Thyroid gland (tissue), 4 donors: ENCODE results near the gene MS4A6A. TPM values are rescaled to one million over a fixed set of nuclear protein-coding genes. Genes with fewer than 3 reads are reported as not detected.
"Not testable (repeated sequence)": the region's sequence is repeated elsewhere in the genome, so short reads cannot be mapped to it uniquely, and the experiment has no call there.

Experiments
- DNase-seq, 2 donors: peaks; one replicate each; pipeline ENCODE4 v3.0.0-alpha.2; 2019
- H3K27ac ChIP-seq, 3 donors: fragments of 200-600 bp; sonication (generic); 1 replicate in 2 of 3; 2 replicates in 1 of 3; pipeline ENCODE4 v1.5.1; 2016 to 2019; ENCODE audit warnings: mild to moderate bottlenecking in 1 of 3, moderate library complexity in 1 of 3
- H3K27me3 ChIP-seq: fragments of 200-600 bp; sonication (generic); one replicate; pipeline ENCODE4 v1.5.1; 2019
- H3K36me3 ChIP-seq, 2 donors: fragments of 200-600 bp; sonication (generic); one replicate each; pipeline ENCODE4 v1.5.1; 2016 to 2019
- H3K4me1 ChIP-seq, 2 donors: fragments of 200-600 bp; sonication (generic); one replicate each; pipeline ENCODE4 v1.5.1; 2017 to 2019
- H3K4me3 ChIP-seq, 3 donors: fragments of 200-600 bp; sonication (generic); replicated peaks in 1 of 3; 1 replicate in 2 of 3; 2 replicates in 1 of 3; pipeline ENCODE4 v1.5.1; 2016; ENCODE audit warnings: mild to moderate bottlenecking in 1 of 3
- H3K9me3 ChIP-seq: fragments of 200-600 bp; sonication (generic); one replicate; pipeline ENCODE4 v1.5.1; 2017
- POLR2A ChIP-seq, 2 donors: fragments of 450-650 bp; IDR thresholded peaks; one replicate each; pipeline ENCODE4 v1.6.1; 2017; ENCODE audit warnings: antibody characterized with exemption in 2 of 2, mild to moderate bottlenecking in 2 of 2, moderate library complexity in 1 of 2
- WGBS, 2 donors: methylation state at CpG; one replicate each; pipeline ENCODE4 v1.1.5; 2017; 5-methylcytosine and 5-hydroxymethylcytosine counted together
- intact Hi-C: fragments of 100-400 bp; cut with DNase I; formaldehyde crosslinking; loops from one replicate; pipeline ENCODE4 v1.15.1; 2023
- total RNA-seq, 4 donors: library from RNA; depleted of rRNA; stranded (reverse); fragments of >200 nt; gene quantifications; one replicate each; pipeline ENCODE4 v1.2.3, GENCODE V29; 2016
- TF ChIP-seq, protein P1 (sequence below), 6 experiments: fragments of 200-600 bp in 3 of 6; fragments of 450-650 bp in 3 of 6; sonication (generic) in 3 of 6; IDR thresholded peaks; one replicate each; pipeline ENCODE4 v1.5.1; 2016 to 2019; ENCODE audit warnings: antibody characterized with exemption in 6 of 6, mild to moderate bottlenecking in 2 of 6, inconsistent platforms in 1 of 6, moderate library complexity in 1 of 6

Gene MS4A6A
- total RNA-seq, 4 donors from 2014 or later = 12.1 to 51.6 (median 36.9) TPM

DNA sequence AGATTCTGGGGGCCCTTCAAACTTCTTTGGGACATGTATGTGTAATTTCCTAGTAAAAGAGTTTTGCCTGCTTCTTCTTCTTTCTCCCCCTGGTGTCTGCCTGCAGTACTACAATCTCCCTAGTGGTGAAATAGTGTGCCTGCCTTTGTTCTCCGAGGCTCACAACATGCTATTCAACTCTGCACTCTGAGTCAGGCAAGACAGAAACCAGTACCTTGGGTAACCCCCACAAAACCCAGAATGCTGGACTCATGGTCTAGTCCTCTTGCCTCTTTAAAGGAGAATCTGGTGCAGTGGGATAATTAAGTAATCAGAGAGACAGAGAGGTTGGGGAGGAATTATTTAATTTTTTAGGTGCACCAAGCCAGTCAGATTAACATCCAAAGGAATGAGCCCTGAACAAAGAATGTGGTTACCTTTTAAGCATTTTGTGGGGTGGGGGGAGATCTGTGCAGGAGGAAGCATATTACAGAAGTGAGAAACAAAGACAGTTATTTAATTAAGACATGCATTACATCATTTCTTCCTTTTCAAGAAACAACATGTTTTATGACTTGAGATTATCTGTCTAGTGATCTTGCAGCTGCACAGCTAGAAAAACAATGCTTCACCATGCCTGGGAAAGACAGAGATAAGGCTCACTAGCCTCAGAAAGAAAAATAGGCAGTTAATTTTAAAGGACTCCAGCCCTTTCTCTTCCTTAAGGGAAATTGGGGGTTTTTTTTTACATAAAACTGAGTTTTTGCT, 11.0 kb upstream of the MS4A6A start:
- H3K36me3 ChIP-seq = no peaks in the 10 kb centered on the region
- TF ChIP-seq POLR2A (IDR thresholded peaks at IDR 0.05) = no peak
- TF ChIP-seq, protein P1, sequence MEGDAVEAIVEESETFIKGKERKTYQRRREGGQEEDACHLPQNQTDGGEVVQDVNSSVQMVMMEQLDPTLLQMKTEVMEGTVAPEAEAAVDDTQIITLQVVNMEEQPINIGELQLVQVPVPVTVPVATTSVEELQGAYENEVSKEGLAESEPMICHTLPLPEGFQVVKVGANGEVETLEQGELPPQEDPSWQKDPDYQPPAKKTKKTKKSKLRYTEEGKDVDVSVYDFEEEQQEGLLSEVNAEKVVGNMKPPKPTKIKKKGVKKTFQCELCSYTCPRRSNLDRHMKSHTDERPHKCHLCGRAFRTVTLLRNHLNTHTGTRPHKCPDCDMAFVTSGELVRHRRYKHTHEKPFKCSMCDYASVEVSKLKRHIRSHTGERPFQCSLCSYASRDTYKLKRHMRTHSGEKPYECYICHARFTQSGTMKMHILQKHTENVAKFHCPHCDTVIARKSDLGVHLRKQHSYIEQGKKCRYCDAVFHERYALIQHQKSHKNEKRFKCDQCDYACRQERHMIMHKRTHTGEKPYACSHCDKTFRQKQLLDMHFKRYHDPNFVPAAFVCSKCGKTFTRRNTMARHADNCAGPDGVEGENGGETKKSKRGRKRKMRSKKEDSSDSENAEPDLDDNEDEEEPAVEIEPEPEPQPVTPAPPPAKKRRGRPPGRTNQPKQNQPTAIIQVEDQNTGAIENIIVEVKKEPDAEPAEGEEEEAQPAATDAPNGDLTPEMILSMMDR (IDR thresholded peaks at IDR 0.05) = peak; percentile 11 to 40 (median 25)
- intact Hi-C loops = no loop called here
- H3K27ac ChIP-seq = no peak overlapping the region
- no peaks in the 10 kb centered on the region for H3K4me1 ChIP-seq
- no peak overlapping the region for H3K4me3 ChIP-seq
- DNase-seq = peak in 1 of 2 donors; percentile 12
- WGBS, 2 donors = 14 to 20% methylated on average over 1 of the region's 1 CpG
- no peaks in the 10 kb centered on the region for H3K27me3 ChIP-seq
- no peaks in the 10 kb centered on the region for H3K9me3 ChIP-seq

DNA sequence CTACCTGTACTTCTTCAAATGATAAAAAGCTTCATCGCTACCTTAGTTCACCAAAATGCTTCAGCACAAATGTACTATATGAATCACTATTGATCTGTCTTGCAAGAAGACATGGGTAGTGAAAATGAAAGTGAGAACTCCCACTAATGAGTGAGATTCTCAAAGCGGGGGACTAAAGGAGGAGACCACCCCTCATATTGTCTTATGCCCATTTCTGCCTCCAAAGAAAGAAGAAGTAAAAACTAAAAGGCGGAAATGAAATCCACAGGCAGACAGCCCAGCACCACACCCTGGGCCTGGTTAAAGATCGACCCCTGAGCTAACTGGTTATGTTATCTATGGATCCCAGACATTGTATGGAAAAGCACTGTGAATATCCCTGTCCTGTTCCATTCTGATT, 9.7 kb upstream of the MS4A6A start:
- H3K27ac ChIP-seq, H3K4me1 ChIP-seq, DNase-seq, intact Hi-C loops, H3K9me3 ChIP-seq, H3K27me3 ChIP-seq, H3K4me3 ChIP-seq, H3K36me3 ChIP-seq: not testable (repeated sequence)
- 87 to 94% methylated on average over 4 of the region's 4 CpGs for WGBS, 2 donors

DNA sequence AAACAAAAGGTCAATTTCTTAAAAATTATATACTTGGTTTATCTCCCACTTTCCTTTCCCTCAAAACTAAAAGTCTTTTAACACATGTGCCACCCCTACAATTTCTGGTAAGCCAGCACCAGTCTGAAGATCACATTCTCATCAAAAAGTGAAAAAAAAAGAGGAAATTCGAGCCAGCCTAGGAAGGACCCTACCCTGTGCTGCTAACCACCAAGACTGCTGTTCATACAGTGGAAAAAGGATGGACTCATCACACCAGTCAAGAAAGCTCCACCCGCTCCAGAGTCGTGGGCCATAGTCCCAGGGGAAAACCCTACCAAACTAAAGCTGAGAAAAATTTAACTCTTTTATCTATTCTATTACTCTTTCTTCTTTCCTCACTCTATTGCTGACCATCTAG, 5.6 kb upstream of the MS4A6A start:
- H3K4me1 ChIP-seq, H3K4me3 ChIP-seq, H3K36me3 ChIP-seq, DNase-seq, H3K9me3 ChIP-seq, H3K27me3 ChIP-seq, H3K27ac ChIP-seq, intact Hi-C loops: not testable (repeated sequence)
- 47 to 59% methylated on average over 3 of the region's 3 CpGs for WGBS, 2 donors

DNA sequence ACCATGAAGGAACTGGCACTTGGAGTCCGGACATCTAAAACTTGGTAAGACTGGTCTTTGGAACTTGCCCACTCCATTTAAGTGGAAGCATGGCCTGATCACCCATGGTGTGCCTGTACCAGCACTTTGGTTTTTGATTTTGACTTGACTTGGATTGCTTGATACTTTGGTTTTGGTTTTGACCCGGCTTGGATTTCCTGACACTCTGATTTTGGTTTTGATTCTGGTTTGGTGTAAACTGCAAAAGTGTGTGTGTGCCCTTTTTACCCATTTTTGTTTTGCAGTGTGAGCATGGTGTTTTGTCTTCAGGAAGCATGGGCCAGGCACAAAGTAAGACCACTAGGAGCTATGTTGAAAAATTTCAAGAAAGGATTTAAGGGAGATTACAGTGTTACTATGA, 3.2 kb upstream of the MS4A6A start:
- 91 to 94% methylated on average over 2 of the region's 2 CpGs for WGBS, 2 donors
- H3K4me3 ChIP-seq, DNase-seq, H3K9me3 ChIP-seq, H3K27me3 ChIP-seq, H3K36me3 ChIP-seq, H3K27ac ChIP-seq, H3K4me1 ChIP-seq, intact Hi-C loops: not testable (repeated sequence)

DNA sequence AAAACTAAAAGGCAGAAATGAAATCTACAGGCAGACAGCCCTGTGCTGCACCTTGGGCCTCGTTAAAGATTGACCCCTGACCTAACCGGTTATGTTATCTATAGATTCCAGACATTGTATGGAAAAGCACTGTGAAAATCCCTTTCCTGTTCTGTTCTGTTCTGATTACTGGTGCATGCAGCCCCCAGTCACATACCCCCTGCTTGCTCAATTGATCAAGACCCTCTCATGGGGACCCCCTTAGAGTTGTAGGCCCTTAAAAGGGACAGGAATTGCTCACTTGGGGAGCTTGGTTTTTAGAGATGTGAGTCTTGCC, 2.6 kb upstream of the MS4A6A start:
- H3K4me3 ChIP-seq, intact Hi-C loops, H3K27me3 ChIP-seq, H3K9me3 ChIP-seq, H3K4me1 ChIP-seq, H3K36me3 ChIP-seq, H3K27ac ChIP-seq, DNase-seq: not testable (repeated sequence)
- 65 to 72% methylated on average over 2 of the region's 2 CpGs for WGBS, 2 donors

DNA sequence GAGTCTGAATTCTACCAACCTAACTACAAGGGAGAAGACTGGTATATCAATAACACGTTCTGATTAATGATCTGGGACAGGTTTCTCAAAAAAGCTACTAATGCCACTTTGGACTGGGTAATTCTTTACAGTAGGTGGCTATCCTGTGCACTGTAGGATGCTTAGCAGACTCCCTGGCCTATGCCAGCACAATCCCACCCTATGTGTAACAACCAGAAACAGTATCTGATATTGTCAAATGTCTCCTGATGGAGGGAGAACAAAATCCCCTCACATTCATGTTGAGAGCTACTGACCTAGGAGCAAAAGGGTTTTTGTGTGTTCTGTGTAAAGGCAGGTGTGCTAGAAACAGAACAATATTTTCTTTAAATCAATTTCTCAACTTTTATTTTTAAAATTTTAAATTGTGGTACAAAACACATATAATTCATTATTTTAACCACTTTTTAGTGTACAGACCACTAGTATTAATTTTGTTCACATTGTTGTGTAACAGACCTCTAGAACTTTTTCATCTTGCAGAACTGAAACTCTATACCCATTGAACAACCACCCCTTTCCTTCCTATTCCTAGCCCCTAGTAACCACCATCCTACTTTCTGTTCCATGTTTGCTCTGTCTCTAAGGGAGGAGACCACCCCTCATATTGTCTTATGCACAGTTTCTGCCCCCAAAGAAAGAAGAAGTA, 2.1 kb upstream of the MS4A6A start:
- TF ChIP-seq, protein P1 (IDR thresholded peaks at IDR 0.05) = no peak
- no peak for TF ChIP-seq POLR2A (IDR thresholded peaks at IDR 0.05)
- Histone ChIP-seq H3K27ac (no peak overlapping the region), H3K4me1 (no peaks in the 10 kb centered on the region), H3K27me3 (no peaks in the 10 kb centered on the region), H3K9me3 (no peaks in the 10 kb centered on the region), H3K36me3 (no peaks in the 10 kb centered on the region), H3K4me3 (no peak overlapping the region)
- 38 to 63% methylated on average over 1 of the region's 1 CpG for WGBS, 2 donors
- intact Hi-C loops = no loop called here
- no peak for DNase-seq

DNA sequence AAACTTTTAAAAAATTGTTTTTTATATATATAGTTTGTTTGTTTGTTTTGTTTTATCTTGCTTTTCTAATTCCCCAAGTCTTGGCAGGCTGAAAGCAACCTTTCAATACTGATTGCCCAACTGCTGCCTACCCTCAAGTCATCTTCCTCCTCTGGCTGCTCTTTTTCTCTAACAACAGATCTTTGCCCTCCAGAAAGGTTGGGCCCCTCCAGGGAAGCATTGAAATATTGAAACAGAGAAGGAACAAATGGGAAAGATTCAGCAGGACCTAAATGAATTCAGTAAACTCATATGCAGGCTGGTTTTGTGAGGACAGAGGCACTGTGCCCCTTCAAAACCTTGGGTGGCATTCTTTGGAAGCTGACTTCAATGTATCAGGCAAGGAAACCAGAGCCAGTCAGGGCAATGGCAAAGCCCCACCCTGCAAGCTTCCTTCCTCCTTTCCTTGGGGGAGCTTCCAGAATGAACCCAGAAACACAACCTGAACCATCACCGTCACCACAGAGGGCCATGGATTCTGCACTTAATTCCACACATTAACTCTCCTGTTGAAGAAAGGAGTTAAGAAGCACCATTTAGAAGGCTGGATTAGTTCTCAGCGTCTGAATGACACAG, 815 bp upstream of the MS4A6A start:
- H3K4me1 ChIP-seq = no peaks in the 10 kb centered on the region
- intact Hi-C loops = no loop called here
- TF ChIP-seq POLR2A (IDR thresholded peaks at IDR 0.05) = no peak
- TF ChIP-seq, protein P1 (IDR thresholded peaks at IDR 0.05) = no peak
- DNase-seq = no peak
- H3K9me3 ChIP-seq = no peaks in the 10 kb centered on the region
- H3K27ac ChIP-seq = no peak overlapping the region
- no peaks in the 10 kb centered on the region for H3K36me3 ChIP-seq
- no peak overlapping the region for H3K4me3 ChIP-seq
- 51 to 58% methylated on average over 2 of the region's 2 CpGs for WGBS, 2 donors
- no peaks in the 10 kb centered on the region for H3K27me3 ChIP-seq
